PFSK-1 (cell line): ENCODE data around the gene USF1.

Source experiments
- FOXP2 ChIP-seq: optimal IDR thresholded peaks from 2 replicates; pipeline ENCODE3; 2011; ENCODE audit warnings: borderline replicate concordance, control low read depth, inconsistent platforms; ENCODE audit not compliant: insufficient read depth; ENCODE audit errors: extremely low read length, extremely low read depth
- POLR2AphosphoS5 ChIP-seq: IDR thresholded peaks from 2 replicates; pipeline ENCODE4 v1.6.1; 2012; ENCODE audit warnings: low read depth, mild to moderate bottlenecking, control low read depth, low read length, moderate library complexity
- SIN3A ChIP-seq: IDR thresholded peaks from 2 replicates; pipeline ENCODE4 v1.6.1; 2012; ENCODE audit warnings: mild to moderate bottlenecking, low read length, moderate library complexity, borderline replicate concordance; ENCODE audit not compliant: insufficient read depth
- TAF1 ChIP-seq: IDR thresholded peaks from 2 replicates; pipeline ENCODE4 v1.6.1; 2012; ENCODE audit warnings: low read length, control low read depth, borderline replicate concordance; ENCODE audit not compliant: insufficient read depth
- TF ChIP-seq, protein P1 (sequence below), 2 experiments: IDR thresholded peaks; 2 replicates each; pipeline versions ENCODE4 v1.6.1 to v1.8.0; 2011 to 2012; ENCODE audit warnings: low read depth in 2 of 2, low read length in 2 of 2, control low read depth in 1 of 2, inconsistent platforms in 1 of 2, mild to moderate bottlenecking in 1 of 2, moderate library complexity in 1 of 2; ENCODE audit not compliant: insufficient read depth in 1 of 2

USF1 gene

GRCh38 chr1:161039546-161039945 lies 6.2 kb downstream of the USF1 start:
- no peak for TF ChIP-seq FOXP2
- TF ChIP-seq, protein P1, sequence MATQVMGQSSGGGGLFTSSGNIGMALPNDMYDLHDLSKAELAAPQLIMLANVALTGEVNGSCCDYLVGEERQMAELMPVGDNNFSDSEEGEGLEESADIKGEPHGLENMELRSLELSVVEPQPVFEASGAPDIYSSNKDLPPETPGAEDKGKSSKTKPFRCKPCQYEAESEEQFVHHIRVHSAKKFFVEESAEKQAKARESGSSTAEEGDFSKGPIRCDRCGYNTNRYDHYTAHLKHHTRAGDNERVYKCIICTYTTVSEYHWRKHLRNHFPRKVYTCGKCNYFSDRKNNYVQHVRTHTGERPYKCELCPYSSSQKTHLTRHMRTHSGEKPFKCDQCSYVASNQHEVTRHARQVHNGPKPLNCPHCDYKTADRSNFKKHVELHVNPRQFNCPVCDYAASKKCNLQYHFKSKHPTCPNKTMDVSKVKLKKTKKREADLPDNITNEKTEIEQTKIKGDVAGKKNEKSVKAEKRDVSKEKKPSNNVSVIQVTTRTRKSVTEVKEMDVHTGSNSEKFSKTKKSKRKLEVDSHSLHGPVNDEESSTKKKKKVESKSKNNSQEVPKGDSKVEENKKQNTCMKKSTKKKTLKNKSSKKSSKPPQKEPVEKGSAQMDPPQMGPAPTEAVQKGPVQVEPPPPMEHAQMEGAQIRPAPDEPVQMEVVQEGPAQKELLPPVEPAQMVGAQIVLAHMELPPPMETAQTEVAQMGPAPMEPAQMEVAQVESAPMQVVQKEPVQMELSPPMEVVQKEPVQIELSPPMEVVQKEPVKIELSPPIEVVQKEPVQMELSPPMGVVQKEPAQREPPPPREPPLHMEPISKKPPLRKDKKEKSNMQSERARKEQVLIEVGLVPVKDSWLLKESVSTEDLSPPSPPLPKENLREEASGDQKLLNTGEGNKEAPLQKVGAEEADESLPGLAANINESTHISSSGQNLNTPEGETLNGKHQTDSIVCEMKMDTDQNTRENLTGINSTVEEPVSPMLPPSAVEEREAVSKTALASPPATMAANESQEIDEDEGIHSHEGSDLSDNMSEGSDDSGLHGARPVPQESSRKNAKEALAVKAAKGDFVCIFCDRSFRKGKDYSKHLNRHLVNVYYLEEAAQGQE (IDR thresholded peaks at IDR 0.05; ENCODE audit: insufficient read depth in 1 of 2, low read depth in 2 of 2, low read length in 2 of 2) = no peak
- TF ChIP-seq SIN3A = no peak
- TF ChIP-seq TAF1 = no peak
- no peak for TF ChIP-seq POLR2AphosphoS5

DNA sequence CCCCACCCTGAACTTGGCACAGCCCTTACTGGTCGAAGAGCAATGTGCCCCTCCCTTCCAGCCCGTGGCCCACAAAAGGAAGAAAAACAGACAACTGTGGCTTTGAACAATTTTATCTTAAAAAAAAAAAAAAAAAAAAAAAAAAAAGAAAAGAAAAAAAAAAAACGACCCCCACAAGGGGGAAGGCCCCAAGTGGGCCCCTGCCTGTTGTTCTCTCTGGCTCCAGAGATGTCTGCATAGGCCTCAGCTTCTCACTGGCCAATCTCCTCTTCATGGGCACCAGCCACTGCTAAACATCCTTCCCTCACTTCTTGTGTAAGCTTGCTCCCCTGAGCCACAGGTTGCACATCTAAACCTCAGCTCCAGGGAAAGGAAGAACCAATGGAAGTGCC lies 6.6 kb downstream of the USF1 start:
- TF ChIP-seq TAF1 (no peak), SIN3A (no peak), POLR2AphosphoS5 (no peak), FOXP2 (no peak)
- TF ChIP-seq, protein P1 (IDR thresholded peaks at IDR 0.05; ENCODE audit: insufficient read depth in 1 of 2, low read depth in 2 of 2, low read length in 2 of 2) = no peak

DNA sequence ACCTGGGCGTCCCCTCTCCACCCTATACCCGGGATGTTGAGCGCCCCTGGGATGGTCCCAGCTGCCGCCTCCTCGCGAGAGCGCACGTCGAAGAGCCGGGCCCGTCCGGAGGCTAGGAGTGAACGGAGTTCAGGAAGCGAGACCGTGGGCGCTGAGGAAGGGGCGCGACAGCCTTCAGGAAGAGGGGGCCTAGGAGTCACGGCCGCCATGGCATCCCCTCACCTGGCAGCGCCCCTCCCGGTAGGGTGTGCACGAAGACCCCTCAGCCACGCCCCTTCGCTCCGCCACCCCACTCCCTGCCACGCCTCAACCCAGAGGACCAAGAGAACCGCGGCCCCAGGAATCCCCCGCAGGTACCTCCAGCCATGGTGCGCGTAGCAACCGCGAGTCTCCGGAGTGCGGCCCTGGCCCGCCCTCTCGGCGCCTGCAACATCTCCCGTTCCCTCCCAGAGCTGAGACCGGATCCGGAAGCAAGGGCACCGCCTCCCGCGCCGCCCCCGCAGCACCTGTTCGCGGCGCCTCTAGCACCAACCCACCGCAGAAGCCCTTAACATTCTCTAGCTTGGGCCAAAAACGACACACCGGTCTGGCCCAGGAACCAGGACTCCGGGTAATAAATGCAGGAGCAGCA lies 7.1 kb downstream of the USF1 start, which contains the start of gene TSTD1:
Gene TSTD1 (minus strand): TSS at position 442 of the 631 bp plus-strand sequence. CDS start 75 bp downstream, at position 367.
- no peak for TF ChIP-seq POLR2AphosphoS5
- TF ChIP-seq TAF1 = no peak
- no peak for TF ChIP-seq SIN3A
- no peak for TF ChIP-seq FOXP2
- TF ChIP-seq, protein P1 (IDR thresholded peaks at IDR 0.05; ENCODE audit: insufficient read depth in 1 of 2, low read depth in 2 of 2, low read length in 2 of 2) = no peak

DNA sequence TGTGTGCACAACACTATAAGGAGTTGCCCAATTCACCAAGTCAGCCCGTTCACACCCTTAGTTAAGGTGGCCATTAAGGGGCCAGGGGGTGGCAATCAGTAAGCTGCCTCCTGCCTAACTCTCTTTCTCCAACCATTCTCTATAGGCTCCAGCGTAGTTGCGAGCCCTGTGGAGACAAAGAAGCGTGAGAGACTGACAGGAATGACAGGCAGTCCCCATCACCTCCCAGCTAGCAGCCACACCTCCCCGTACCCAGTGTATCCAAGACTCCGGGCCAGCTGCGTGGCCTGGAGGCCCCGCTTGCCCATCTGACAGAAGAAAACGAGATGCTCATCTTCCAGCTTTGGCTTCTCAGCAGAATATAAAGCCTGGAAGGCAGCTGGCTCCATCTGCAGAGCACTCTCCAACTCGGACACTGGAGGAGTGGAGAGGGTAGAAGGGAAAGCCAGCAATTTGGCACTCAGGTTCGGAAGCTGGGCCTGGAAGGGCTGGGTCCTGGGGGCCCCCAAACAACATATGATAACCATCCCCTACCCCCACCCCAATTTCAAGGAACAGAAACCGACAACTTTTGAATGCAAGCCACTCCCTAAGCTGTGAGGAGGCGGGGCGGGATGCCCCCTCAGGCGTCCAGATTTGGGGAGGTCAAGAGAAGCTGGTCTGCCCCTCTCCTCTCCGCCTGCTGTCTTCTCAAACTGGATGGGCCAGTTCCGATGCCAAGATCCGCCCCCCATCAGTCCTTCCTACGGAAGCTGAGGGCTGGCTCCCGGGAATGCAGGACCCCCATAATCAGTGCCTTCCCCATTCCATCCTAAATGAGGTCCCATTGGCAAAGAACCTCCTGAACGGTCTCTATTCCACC lies 7.9 kb downstream of the USF1 start:
- TF ChIP-seq TAF1 (no peak), SIN3A (no peak), POLR2AphosphoS5 (no peak), FOXP2 (no peak)
- TF ChIP-seq, protein P1 (IDR thresholded peaks at IDR 0.05; ENCODE audit: insufficient read depth in 1 of 2, low read depth in 2 of 2, low read length in 2 of 2) = no peak
